Dedifferentiated amniotic fluid mesenchymal stem cell (primary cell): ENCODE results near the gene ANKS1B.
"Not testable (repeated sequence)": the region's sequence is repeated elsewhere in the genome, so short reads cannot be mapped to it uniquely, and the experiment has no call there.

Source experiments
- DNase-seq: peaks from one replicate; pipeline ENCODE4 v3.0.0-alpha.2; 2016; ENCODE audit errors: extremely low spot score

ANKS1B gene

GRCh38 chr12:99598785-99599184, 386.0 kb downstream of the ANKS1B start:
- no peak for DNase-seq

GRCh38 chr12:99596762-99597161, 388.0 kb downstream of the ANKS1B start:
- DNase-seq, result no peak

- not testable (repeated sequence) for DNase-seq
These were observed 407.6 kb downstream of the ANKS1B start for GRCh38 chr12:99577125-99577524.

- DNase-seq, result no peak
These were observed 410.8 kb downstream of the ANKS1B start for GRCh38 chr12:99573980-99574379.

GRCh38 chr12:99567072-99567471, 417.7 kb downstream of the ANKS1B start:
- DNase-seq, result no peak

GRCh38 chr12:99558109-99558508, 426.6 kb downstream of the ANKS1B start:
- no peak for DNase-seq

GRCh38 chr12:99553461-99553860, 431.3 kb downstream of the ANKS1B start:
- no peak for DNase-seq

- DNase-seq, result no peak
These were observed 432.7 kb downstream of the ANKS1B start for GRCh38 chr12:99552022-99552421.

- no peak for DNase-seq
These were observed 435.1 kb downstream of the ANKS1B start for GRCh38 chr12:99549651-99550050.

GRCh38 chr12:99549196-99549595, 435.5 kb downstream of the ANKS1B start:
- DNase-seq, result no peak

- DNase-seq, result no peak
These were observed 440.3 kb downstream of the ANKS1B start for GRCh38 chr12:99544457-99544856.

- DNase-seq, result peak; percentile 30
These were observed 454.8 kb downstream of the ANKS1B start for GRCh38 chr12:99529966-99530365.

- no peak for DNase-seq
These were observed 456.3 kb downstream of the ANKS1B start for GRCh38 chr12:99528478-99528877.

- no peak for DNase-seq
These were observed 460.9 kb downstream of the ANKS1B start for GRCh38 chr12:99523853-99524252.

- no peak for DNase-seq
These were observed 462.3 kb downstream of the ANKS1B start for GRCh38 chr12:99522456-99522855.

GRCh38 chr12:99521664-99522063, 463.1 kb downstream of the ANKS1B start:
- no peak for DNase-seq

GRCh38 chr12:99513066-99513465, 471.7 kb downstream of the ANKS1B start:
- DNase-seq, result no peak

GRCh38 chr12:99505805-99506204, 478.9 kb downstream of the ANKS1B start:
- no peak for DNase-seq

- peak; percentile 19 for DNase-seq
These were observed 486.0 kb downstream of the ANKS1B start for GRCh38 chr12:99498756-99499155.

GRCh38 chr12:99495799-99496198, 488.9 kb downstream of the ANKS1B start:
- DNase-seq, result no peak

GRCh38 chr12:99493197-99493596, 491.5 kb downstream of the ANKS1B start:
- DNase-seq, result no peak

- no peak for DNase-seq
These were observed 498.5 kb downstream of the ANKS1B start for GRCh38 chr12:99486277-99486676.

- DNase-seq, result no peak
These were observed 505.6 kb downstream of the ANKS1B start for GRCh38 chr12:99479149-99479548.

- DNase-seq, result no peak
These were observed 507.8 kb downstream of the ANKS1B start for GRCh38 chr12:99476956-99477355.
